A549 (cell line): ENCODE data around the gene RNF121.

Experiments used
- NR3C1 ChIP-seq: fragments of >200 bp; sonication (Bioruptor Twin); formaldehyde crosslinking; IDR thresholded peaks from 3 replicates; pipeline ENCODE4 v1.6.1; 2017
- TP53 ChIP-seq: fragments of 250-450 bp; sonication (Bioruptor Pico); IDR thresholded peaks from 2 replicates; pipeline ENCODE4 v1.5.0; 2021; ENCODE audit warnings: mild to moderate bottlenecking, moderate library complexity

- TF ChIP-seq NR3C1 = no peak
- TF ChIP-seq TP53 (CRISPR knock-in tag) = no peak
Measured at GRCh38 chr11:71992136-71992730, 63.4 kb downstream of the RNF121 start.
